ENCODE measurements around the gene EFS. TPM values are rescaled to one million over a fixed set of nuclear protein-coding genes. Genes with fewer than 3 reads are reported as not detected.

The EFS gene
- total and polyA plus RNA-seq, 10 of the 15 experiments (the other 5 are each of a cell fraction or from before 2014, with no cell fraction given) = 0.08 TPM; not detected in 9

DNA sequence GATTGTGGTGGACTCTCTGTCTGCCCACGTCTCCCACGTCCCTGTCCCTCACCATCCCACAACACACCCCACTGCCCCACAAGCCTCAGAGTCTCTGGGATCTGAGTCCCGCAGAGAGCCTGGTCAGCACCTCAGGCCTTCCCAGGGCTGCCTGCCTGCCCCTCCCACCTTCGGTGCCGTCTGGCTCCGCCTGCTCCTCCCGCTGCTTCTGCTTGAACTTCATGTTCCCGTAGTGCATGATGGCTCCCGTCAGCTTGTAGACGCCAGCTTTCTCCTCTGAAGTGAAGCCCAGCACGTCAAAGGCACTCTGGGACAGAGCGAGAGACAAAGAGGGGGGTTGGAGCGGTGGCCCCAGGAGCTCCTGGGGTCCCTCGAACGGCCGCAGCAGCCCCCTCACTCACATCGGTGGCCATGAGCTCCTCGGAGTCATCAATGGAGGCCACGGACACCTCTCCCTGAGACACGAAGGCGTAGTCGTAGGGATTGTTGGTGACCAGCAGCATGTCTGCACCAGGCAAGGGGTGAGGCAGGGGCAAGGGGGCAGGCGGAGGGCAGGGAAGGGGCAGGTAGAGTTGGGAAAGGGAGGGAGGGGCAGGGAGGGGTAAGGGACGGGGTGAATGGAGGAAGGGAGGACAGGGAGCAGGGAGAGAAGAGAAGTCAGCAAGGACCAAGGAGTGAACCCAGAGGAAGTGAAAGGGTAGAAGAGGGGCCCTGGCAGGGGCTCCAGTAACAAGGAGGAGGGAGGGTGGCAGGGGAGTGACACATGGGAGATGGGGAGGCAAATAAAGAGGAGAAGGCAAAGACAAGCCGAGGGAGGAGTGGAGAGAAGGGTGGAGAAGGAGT is 37.5 kb upstream of the EFS start (continued):
- no peak for TF ChIP-seq TARDBP (IDR thresholded peaks at IDR 0.05; ENCODE audit: borderline replicate concordance)
- TF ChIP-seq ETV6 (conservative IDR thresholded peaks at IDR 0.05 in 1 of 2, IDR thresholded peaks at IDR 0.05 in 1 of 2; ENCODE audit: borderline replicate concordance in 1 of 2, low read depth in 1 of 2) = no peak
- TF ChIP-seq ZNF217 (IDR thresholded peaks at IDR 0.05) = no peak
- TF ChIP-seq SUZ12 (IDR thresholded peaks at IDR 0.05; ENCODE audit: unreplicated experiment) = no peak

DNA sequence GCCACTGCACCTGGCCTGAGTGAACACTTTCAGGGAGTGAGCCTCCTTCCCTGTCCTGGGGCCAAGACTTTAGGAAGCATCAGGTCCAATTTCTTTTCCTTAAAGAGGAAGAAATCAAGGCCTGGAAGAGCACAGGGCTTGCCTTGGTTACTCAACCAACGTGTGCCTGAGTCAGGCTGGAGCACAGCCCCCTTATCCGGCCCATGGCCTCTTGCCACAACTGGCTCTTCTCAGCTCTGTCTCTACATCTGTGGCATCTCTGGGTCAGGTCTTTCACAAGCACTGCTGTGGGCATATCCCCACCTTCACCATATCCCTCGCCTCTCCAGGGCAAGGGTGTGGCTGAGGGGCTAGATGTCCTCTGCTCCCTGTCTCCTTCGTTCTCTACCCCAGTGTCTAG is 36.3 kb upstream of the EFS start:
- H3K27ac ChIP-seq (ENCODE audit: control insufficient read depth, insufficient read depth) = no peak overlapping the region
- DNase-seq (ENCODE audit: low read depth, low spot score) = no peak
- no peaks in the 10 kb centered on the region for H3K79me2 ChIP-seq (ENCODE audit: control insufficient read depth, insufficient read depth, low read length)
- RAD21 ChIA-PET (ENCODE audit: unreplicated experiment) = no interaction called here
- no peaks in the 10 kb centered on the region; a peak in 3 of 4 replicates for H3K27me3 ChIP-seq (replicated peaks in 1 of 2; ENCODE audit: control insufficient read depth in 2 of 2, insufficient read depth in 2 of 2, low read length in 1 of 2)
- H4K20me1 ChIP-seq (ENCODE audit: control insufficient read depth, insufficient read depth) = no peaks in the 10 kb centered on the region
- WGBS (ENCODE audit: insufficient coverage, insufficient replicate concordance, low lambda C conversion rate, missing lambda C conversion rate) = 19% methylated on average over 4 of the region's 4 CpGs
- FAIRE-seq = no peak
- CTCF ChIA-PET = no interaction called here
- TF ChIP-seq SMAD5 (IDR thresholded peaks at IDR 0.05; ENCODE audit: low read depth) = no peak
- TF ChIP-seq NFYB (IDR thresholded peaks at IDR 0.05; ENCODE audit: insufficient read depth, low read depth, low read length) = no peak
- no peak for TF ChIP-seq ZBTB4 (CRISPR knock-in tag; IDR thresholded peaks at IDR 0.05)
- no peak for TF ChIP-seq NFYA (IDR thresholded peaks at IDR 0.05; ENCODE audit: borderline replicate concordance, low read depth, low read length)
- no peak for TF ChIP-seq ZZZ3 (IDR thresholded peaks at IDR 0.05; ENCODE audit: control insufficient read depth, insufficient read length, low read depth)
- no peak for ATAC-seq
- no peak overlapping the region for H2AFZ ChIP-seq (ENCODE audit: control insufficient read depth, low read depth, low read length)
- H3K36me3 ChIP-seq (ENCODE audit: control insufficient read depth in 2 of 2, insufficient read depth in 2 of 2, low read length in 1 of 2) = no peaks in the 10 kb centered on the region
- H3K4me2 ChIP-seq (ENCODE audit: control insufficient read depth, insufficient read depth) = no peak overlapping the region
- intact Hi-C loops (cut with micrococcal nuclease; ENCODE audit: unreplicated experiment) = no loop called here
- no peaks in the 10 kb centered on the region for H3K4me1 ChIP-seq (ENCODE audit: control insufficient read depth, insufficient read depth, low read length)
- SMC1A ChIA-PET (ENCODE audit: uncharacterized antibody, unreplicated experiment) = no interaction called here
- BruUV-seq (replicated peaks) = no TSS peak
- H3K9me3 ChIP-seq (replicated peaks; ENCODE audit: control insufficient read depth, insufficient read depth, low read length) = no peaks in the 10 kb centered on the region
- no peak overlapping the region for H3K9ac ChIP-seq (ENCODE audit: control insufficient read depth, insufficient read depth, low read length)
- POLR2A ChIA-PET = no interaction called here
- in situ Hi-C loops (cut with MboI) = no loop called here
- H3K4me3 ChIP-seq = no peak overlapping the region
